ENCODE results near the gene RFLNA.
"Not testable (repeated sequence)": the region's sequence is repeated elsewhere in the genome, so short reads cannot be mapped to it uniquely, and the experiment has no call there.

Gene RFLNA

DNA sequence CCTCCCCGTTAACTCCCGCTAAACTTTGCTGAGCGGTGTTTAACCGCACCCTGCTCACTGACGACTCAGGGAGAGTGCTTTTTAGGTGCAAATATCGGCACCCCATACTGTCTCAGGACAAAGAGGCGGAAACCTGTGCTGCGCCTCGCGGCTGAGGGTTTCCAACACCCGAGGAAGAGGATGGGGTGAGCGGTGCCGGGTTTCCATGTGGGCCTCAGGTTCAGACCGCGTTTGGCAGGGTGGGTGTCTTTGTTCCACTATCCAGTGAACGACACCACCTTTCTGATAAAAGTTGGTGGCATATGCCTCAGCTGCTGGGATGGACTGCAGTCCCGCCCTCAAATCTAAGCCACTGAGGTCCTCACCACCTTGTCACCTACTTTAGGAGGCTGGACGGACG is 3.0 kb downstream of the RFLNA start:
- Histone ChIP-seq H2AFZ (ENCODE audit: low read depth, low read length) (no peak overlapping the region), H3K36me3 (ENCODE audit: control insufficient read depth in 1 of 2, insufficient read depth in 2 of 2, low read depth in 1 of 2, low read length in 2 of 2) (no peaks in the 10 kb centered on the region), H3K23ac (ENCODE audit: low read length in 2 of 2) (no peak overlapping the region), H4K8ac (ENCODE audit: low read length) (no peak overlapping the region), H3K14ac (ENCODE audit: low read length in 2 of 2) (no peak overlapping the region), H3K27ac (ENCODE audit: low read length, poor library complexity, severe bottlenecking) (no peak overlapping the region), H3K9me3 (ENCODE audit: control insufficient read depth, low read length) (no peaks in the 10 kb centered on the region), H3K4me2 (ENCODE audit: low read length, poor library complexity, severe bottlenecking) (no peak overlapping the region), H3K4me3 (ENCODE audit: insufficient read depth in 1 of 2, low read depth in 1 of 2, low read length in 2 of 2) (no peak overlapping the region), H2BK5ac (ENCODE audit: low read depth, low read length, poor library complexity, severe bottlenecking) (no peak overlapping the region), H3K18ac (ENCODE audit: low read depth in 1 of 2, low read length in 2 of 2) (no peak overlapping the region), H3K4ac (ENCODE audit: low read depth in 1 of 2, low read length in 2 of 2) (no peak overlapping the region), H3K79me1 (replicated peaks; ENCODE audit: low read length, poor library complexity, severe bottlenecking) (no peaks in the 10 kb centered on the region), H4K91ac (ENCODE audit: low read length) (no peak overlapping the region), H3K4me1 (ENCODE audit: control insufficient read depth, insufficient read depth, low read depth, low read length) (peaks cover 11% of the 10 kb centered on the region), H3K27me3 (ENCODE audit: control insufficient read depth in 1 of 2, insufficient read depth in 1 of 2, low read length in 2 of 2) (peaks cover 63 to 73% of the 10 kb centered on the region in 2 experiments), H2AK5ac (ENCODE audit: low read length, severe bottlenecking) (no peak overlapping the region), H2BK120ac (ENCODE audit: low read depth, low read length) (no peak overlapping the region), H2BK15ac (ENCODE audit: low read depth, poor library complexity, severe bottlenecking) (peak overlapping the region; percentile 73), H2BK12ac (ENCODE audit: low read length in 2 of 2) (no peak overlapping the region), H3K9ac (ENCODE audit: low read length) (no peak overlapping the region)
- WGBS = 88% methylated on average over 19 of the region's 19 CpGs
- DNase-seq = no peak

- Histone ChIP-seq H3K14ac (ENCODE audit: low read length in 2 of 2) (no peak overlapping the region), H3K4me3 (ENCODE audit: insufficient read depth in 1 of 2, low read depth in 1 of 2, low read length in 2 of 2) (no peak overlapping the region), H3K23ac (ENCODE audit: low read length in 2 of 2) (no peak overlapping the region), H4K91ac (ENCODE audit: low read length) (no peak overlapping the region), H3K9ac (ENCODE audit: low read length) (no peak overlapping the region), H2AK5ac (ENCODE audit: low read length, severe bottlenecking) (no peak overlapping the region), H3K18ac (ENCODE audit: low read depth in 1 of 2, low read length in 2 of 2) (no peak overlapping the region), H2BK15ac (ENCODE audit: low read depth, poor library complexity, severe bottlenecking) (no peak overlapping the region), H3K79me1 (replicated peaks; ENCODE audit: low read length, poor library complexity, severe bottlenecking) (no peaks in the 10 kb centered on the region), H3K27ac (ENCODE audit: low read length, poor library complexity, severe bottlenecking) (no peak overlapping the region), H3K4me1 (ENCODE audit: control insufficient read depth, insufficient read depth, low read depth, low read length) (peaks cover 11% of the 10 kb centered on the region), H3K36me3 (ENCODE audit: control insufficient read depth in 1 of 2, insufficient read depth in 2 of 2, low read depth in 1 of 2, low read length in 2 of 2) (no peaks in the 10 kb centered on the region), H2BK120ac (ENCODE audit: low read depth, low read length) (no peak overlapping the region), H3K9me3 (ENCODE audit: control insufficient read depth, low read length) (no peaks in the 10 kb centered on the region), H2BK5ac (ENCODE audit: low read depth, low read length, poor library complexity, severe bottlenecking) (no peak overlapping the region), H2AFZ (ENCODE audit: low read depth, low read length) (no peak overlapping the region), H2BK12ac (ENCODE audit: low read length in 2 of 2) (no peak overlapping the region), H4K8ac (ENCODE audit: low read length) (no peak overlapping the region), H3K4ac (ENCODE audit: low read depth in 1 of 2, low read length in 2 of 2) (no peak overlapping the region), H3K27me3 (ENCODE audit: control insufficient read depth in 1 of 2, insufficient read depth in 1 of 2, low read length in 2 of 2) (peaks cover 57 to 66% of the 10 kb centered on the region in 2 experiments), H3K4me2 (ENCODE audit: low read length, poor library complexity, severe bottlenecking) (no peak overlapping the region)
- WGBS = 95% methylated on average over 8 of the region's 10 CpGs
- no peak for DNase-seq
Measured at GRCh38 chr12:124298685-124299410, 4.0 kb downstream of the RFLNA start.

DNA sequence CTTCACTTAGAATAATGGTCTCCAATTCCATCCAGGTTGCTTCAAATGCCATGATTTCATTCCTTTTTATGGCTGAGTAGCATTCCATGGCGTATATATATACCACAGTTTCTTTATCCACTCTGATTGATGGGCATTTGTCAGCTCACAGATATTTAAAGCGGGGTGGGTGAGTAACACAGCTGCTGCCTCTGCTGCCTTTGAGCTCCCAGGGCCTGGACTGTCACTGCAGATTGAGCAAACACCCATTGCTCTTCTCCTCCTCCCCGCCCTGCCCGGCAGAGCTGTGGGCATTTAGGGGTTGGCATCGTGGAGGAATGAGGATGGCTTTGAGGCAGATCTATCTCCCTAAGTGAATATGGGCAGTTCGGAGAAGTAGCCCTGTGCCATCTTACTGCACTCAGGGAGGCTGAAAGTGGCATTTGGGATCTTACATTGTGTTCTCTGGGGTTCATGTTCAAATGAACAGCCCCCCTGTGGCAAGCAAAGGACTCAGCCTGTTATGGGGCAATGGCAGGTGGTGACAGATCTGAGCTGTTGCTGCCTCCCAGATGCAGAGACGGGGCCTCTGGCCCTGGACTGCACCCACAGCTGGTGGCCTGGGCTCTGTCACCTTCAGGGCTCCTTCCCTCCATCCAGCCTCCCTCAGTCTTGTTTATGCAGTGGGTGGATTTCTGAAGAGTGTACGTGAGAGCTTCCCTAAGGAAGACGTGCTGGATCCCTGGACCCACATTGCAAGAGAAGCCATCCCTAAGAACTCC is 4.9 kb downstream of the RFLNA start:
- no peak overlapping the region for H3K9ac ChIP-seq (ENCODE audit: low read length)
- H2AK5ac ChIP-seq (ENCODE audit: low read length, severe bottlenecking) = no peak overlapping the region
- no peak overlapping the region for H4K8ac ChIP-seq (ENCODE audit: low read length)
- no peak for DNase-seq
- H2BK5ac ChIP-seq (ENCODE audit: low read depth, low read length, poor library complexity, severe bottlenecking) = no peak overlapping the region
- H3K27ac ChIP-seq (ENCODE audit: low read length, poor library complexity, severe bottlenecking) = no peak overlapping the region
- no peak overlapping the region for H3K18ac ChIP-seq (ENCODE audit: low read depth in 1 of 2, low read length in 2 of 2)
- no peaks in the 10 kb centered on the region for H3K9me3 ChIP-seq (ENCODE audit: control insufficient read depth, low read length)
- 93% methylated on average over 5 of the region's 9 CpGs for WGBS
- H3K23ac ChIP-seq (ENCODE audit: low read length in 2 of 2) = no peak overlapping the region
- no peaks in the 10 kb centered on the region for H3K79me1 ChIP-seq (replicated peaks; ENCODE audit: low read length, poor library complexity, severe bottlenecking)
- H2BK120ac ChIP-seq (ENCODE audit: low read depth, low read length) = no peak overlapping the region
- peaks cover 9% of the 10 kb centered on the region for H3K4me1 ChIP-seq (ENCODE audit: control insufficient read depth, insufficient read depth, low read depth, low read length)
- no peak overlapping the region for H2BK12ac ChIP-seq (ENCODE audit: low read length in 2 of 2)
- H3K4me2 ChIP-seq (ENCODE audit: low read length, poor library complexity, severe bottlenecking) = no peak overlapping the region
- peak overlapping the region in 1 of 2 experiments; percentile 41 for H3K14ac ChIP-seq (ENCODE audit: low read length in 2 of 2)
- no peak overlapping the region for H2BK15ac ChIP-seq (ENCODE audit: low read depth, poor library complexity, severe bottlenecking)
- no peak overlapping the region for H4K91ac ChIP-seq (ENCODE audit: low read length)
- H3K27me3 ChIP-seq (ENCODE audit: control insufficient read depth in 1 of 2, insufficient read depth in 1 of 2, low read length in 2 of 2) = peaks cover 48 to 60% of the 10 kb centered on the region in 2 experiments
- H3K4ac ChIP-seq (ENCODE audit: low read depth in 1 of 2, low read length in 2 of 2) = no peak overlapping the region
- H3K36me3 ChIP-seq (ENCODE audit: control insufficient read depth in 1 of 2, insufficient read depth in 2 of 2, low read depth in 1 of 2, low read length in 2 of 2) = peaks cover 0 to 2% of the 10 kb centered on the region in 2 experiments
- H3K4me3 ChIP-seq (ENCODE audit: insufficient read depth in 1 of 2, low read depth in 1 of 2, low read length in 2 of 2) = no peak overlapping the region
- no peak overlapping the region for H2AFZ ChIP-seq (ENCODE audit: low read depth, low read length)

DNA sequence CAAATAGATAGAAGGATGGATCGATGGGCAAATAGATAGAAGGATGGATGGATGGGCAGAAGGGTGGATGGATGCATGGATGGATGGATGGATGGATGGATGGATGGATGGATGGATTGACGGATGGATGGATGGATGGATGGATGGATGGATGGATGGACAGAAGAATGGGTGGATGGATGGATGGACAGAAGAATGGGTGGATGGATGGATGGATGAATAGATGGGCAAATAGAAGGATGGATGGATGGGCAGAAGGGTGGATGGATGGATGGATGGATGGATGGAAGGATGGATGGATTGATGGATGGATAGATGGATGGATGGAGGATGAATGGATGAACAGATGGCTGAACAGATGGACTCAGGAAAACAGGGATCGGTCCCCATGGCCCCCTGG is 5.8 kb downstream of the RFLNA start:
- not testable (repeated sequence) for DNase-seq; H3K4me2 ChIP-seq (ENCODE audit: low read length, poor library complexity, severe bottlenecking); H3K14ac ChIP-seq (ENCODE audit: low read length in 2 of 2); H2AFZ ChIP-seq (ENCODE audit: low read depth, low read length); H3K9ac ChIP-seq (ENCODE audit: low read length); H2BK15ac ChIP-seq (ENCODE audit: low read depth, poor library complexity, severe bottlenecking); H3K27ac ChIP-seq (ENCODE audit: low read length, poor library complexity, severe bottlenecking); H2AK5ac ChIP-seq (ENCODE audit: low read length, severe bottlenecking); H4K91ac ChIP-seq (ENCODE audit: low read length); H3K4me1 ChIP-seq (ENCODE audit: control insufficient read depth, insufficient read depth, low read depth, low read length); H2BK5ac ChIP-seq (ENCODE audit: low read depth, low read length, poor library complexity, severe bottlenecking); H2BK12ac ChIP-seq (ENCODE audit: low read length in 2 of 2); H3K4me3 ChIP-seq (ENCODE audit: insufficient read depth in 1 of 2, low read depth in 1 of 2, low read length in 2 of 2); H4K8ac ChIP-seq (ENCODE audit: low read length); H3K9me3 ChIP-seq (ENCODE audit: control insufficient read depth, low read length); H3K4ac ChIP-seq (ENCODE audit: low read depth in 1 of 2, low read length in 2 of 2); H3K18ac ChIP-seq (ENCODE audit: low read depth in 1 of 2, low read length in 2 of 2); H3K23ac ChIP-seq (ENCODE audit: low read length in 2 of 2); H2BK120ac ChIP-seq (ENCODE audit: low read depth, low read length); H3K79me1 ChIP-seq (replicated peaks; ENCODE audit: low read length, poor library complexity, severe bottlenecking); H3K36me3 ChIP-seq (ENCODE audit: control insufficient read depth in 1 of 2, insufficient read depth in 2 of 2, low read depth in 1 of 2, low read length in 2 of 2)
- WGBS = 69% methylated on average over 3 of the region's 3 CpGs
- peaks cover 51 to 66% of the 10 kb centered on the region in 2 experiments for H3K27me3 ChIP-seq (ENCODE audit: control insufficient read depth in 1 of 2, insufficient read depth in 1 of 2, low read length in 2 of 2)

Data from mesenchymal stem cell (in vitro differentiated cells and primary cell).